Measurements from ENCODE around the gene CCDC39.

- TF ChIP-seq, protein P1, sequence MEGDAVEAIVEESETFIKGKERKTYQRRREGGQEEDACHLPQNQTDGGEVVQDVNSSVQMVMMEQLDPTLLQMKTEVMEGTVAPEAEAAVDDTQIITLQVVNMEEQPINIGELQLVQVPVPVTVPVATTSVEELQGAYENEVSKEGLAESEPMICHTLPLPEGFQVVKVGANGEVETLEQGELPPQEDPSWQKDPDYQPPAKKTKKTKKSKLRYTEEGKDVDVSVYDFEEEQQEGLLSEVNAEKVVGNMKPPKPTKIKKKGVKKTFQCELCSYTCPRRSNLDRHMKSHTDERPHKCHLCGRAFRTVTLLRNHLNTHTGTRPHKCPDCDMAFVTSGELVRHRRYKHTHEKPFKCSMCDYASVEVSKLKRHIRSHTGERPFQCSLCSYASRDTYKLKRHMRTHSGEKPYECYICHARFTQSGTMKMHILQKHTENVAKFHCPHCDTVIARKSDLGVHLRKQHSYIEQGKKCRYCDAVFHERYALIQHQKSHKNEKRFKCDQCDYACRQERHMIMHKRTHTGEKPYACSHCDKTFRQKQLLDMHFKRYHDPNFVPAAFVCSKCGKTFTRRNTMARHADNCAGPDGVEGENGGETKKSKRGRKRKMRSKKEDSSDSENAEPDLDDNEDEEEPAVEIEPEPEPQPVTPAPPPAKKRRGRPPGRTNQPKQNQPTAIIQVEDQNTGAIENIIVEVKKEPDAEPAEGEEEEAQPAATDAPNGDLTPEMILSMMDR (IDR thresholded peaks at IDR 0.05) = no peak
- TF ChIP-seq, protein P2, sequence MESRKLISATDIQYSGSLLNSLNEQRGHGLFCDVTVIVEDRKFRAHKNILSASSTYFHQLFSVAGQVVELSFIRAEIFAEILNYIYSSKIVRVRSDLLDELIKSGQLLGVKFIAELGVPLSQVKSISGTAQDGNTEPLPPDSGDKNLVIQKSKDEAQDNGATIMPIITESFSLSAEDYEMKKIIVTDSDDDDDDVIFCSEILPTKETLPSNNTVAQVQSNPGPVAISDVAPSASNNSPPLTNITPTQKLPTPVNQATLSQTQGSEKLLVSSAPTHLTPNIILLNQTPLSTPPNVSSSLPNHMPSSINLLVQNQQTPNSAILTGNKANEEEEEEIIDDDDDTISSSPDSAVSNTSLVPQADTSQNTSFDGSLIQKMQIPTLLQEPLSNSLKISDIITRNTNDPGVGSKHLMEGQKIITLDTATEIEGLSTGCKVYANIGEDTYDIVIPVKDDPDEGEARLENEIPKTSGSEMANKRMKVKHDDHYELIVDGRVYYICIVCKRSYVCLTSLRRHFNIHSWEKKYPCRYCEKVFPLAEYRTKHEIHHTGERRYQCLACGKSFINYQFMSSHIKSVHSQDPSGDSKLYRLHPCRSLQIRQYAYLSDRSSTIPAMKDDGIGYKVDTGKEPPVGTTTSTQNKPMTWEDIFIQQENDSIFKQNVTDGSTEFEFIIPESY (IDR thresholded peaks at IDR 0.05; ENCODE audit: borderline replicate concordance, low read depth) = no peak
- TF ChIP-seq NFIC (IDR thresholded peaks at IDR 0.05; ENCODE audit: borderline replicate concordance) = no peak
- no peak for TF ChIP-seq POLR2AphosphoS5 (IDR thresholded peaks at IDR 0.05; ENCODE audit: low read depth, low read length)
Observed at GRCh38 chr3:180619723-180620122, 59.6 kb downstream of the CCDC39 start.
